Vagina (tissue), 2 donors: Measurements from ENCODE around the gene BID. TPM values are rescaled to one million over a fixed set of nuclear protein-coding genes. Genes with fewer than 3 reads are reported as not detected.

Source experiments
- DNase-seq, 2 donors: peaks; one replicate each; pipeline ENCODE4 v3.0.0-alpha.2; 2017; ENCODE audit errors: extremely low spot score in 2 of 2
- H3K27ac ChIP-seq: fragments of 200-600 bp; sonication (generic); one replicate; pipeline ENCODE4 v1.5.1; 2019
- H3K27me3 ChIP-seq: fragments of 200-600 bp; sonication (generic); one replicate; pipeline ENCODE4 v1.5.1; 2019
- H3K36me3 ChIP-seq, 2 donors: fragments of 200-600 bp; sonication (generic); one replicate each; pipeline ENCODE4 v1.5.1; 2017 to 2019
- H3K4me1 ChIP-seq: fragments of 200-600 bp; sonication (generic); one replicate; pipeline ENCODE4 v1.5.1; 2019
- H3K4me3 ChIP-seq, 2 donors: fragments of 200-600 bp; sonication (generic); 1 replicate in 1 of 2; 2 replicates in 1 of 2; pipeline ENCODE4 v1.5.1; 2016 to 2019
- H3K9me3 ChIP-seq: fragments of 200-600 bp; sonication (generic); one replicate; pipeline ENCODE4 v1.5.1; 2019
- POLR2A ChIP-seq, 2 donors: fragments of 450-650 bp; IDR thresholded peaks; one replicate each; pipeline ENCODE4 v1.6.1; 2017; ENCODE audit warnings: antibody characterized with exemption in 2 of 2, mild to moderate bottlenecking in 2 of 2, moderate library complexity in 2 of 2
- POLR2AphosphoS5 ChIP-seq, 2 donors: sonication (generic); formaldehyde crosslinking; IDR thresholded peaks; one replicate each; pipeline ENCODE4 v1.9.0; 2017; ENCODE audit warnings: antibody characterized with exemption in 2 of 2, mild to moderate bottlenecking in 2 of 2, low read depth in 1 of 2; ENCODE audit not compliant: insufficient read depth in 1 of 2
- intact Hi-C: fragments of 100-400 bp; cut with DNase I; formaldehyde crosslinking; loops from one replicate; pipeline ENCODE4 v1.15.1; 2023
- total RNA-seq: library from RNA; depleted of rRNA; stranded (reverse); fragments of >200 nt; gene quantifications from one replicate; pipeline ENCODE4 v1.2.3, GENCODE V29; 2016
- TF ChIP-seq, protein P1 (sequence below), 3 experiments: fragments of 450-650 bp in 2 of 3; fragments of 200-600 bp in 1 of 3; sonication (generic) in 1 of 3; IDR thresholded peaks; one replicate each; pipeline ENCODE4 v1.5.1; 2017 to 2019; ENCODE audit warnings: antibody characterized with exemption in 3 of 3, mild to moderate bottlenecking in 2 of 3, moderate library complexity in 2 of 3

BID gene
- total RNA-seq, 1 donor from 2014 or later, result 36.3 TPM

DNA sequence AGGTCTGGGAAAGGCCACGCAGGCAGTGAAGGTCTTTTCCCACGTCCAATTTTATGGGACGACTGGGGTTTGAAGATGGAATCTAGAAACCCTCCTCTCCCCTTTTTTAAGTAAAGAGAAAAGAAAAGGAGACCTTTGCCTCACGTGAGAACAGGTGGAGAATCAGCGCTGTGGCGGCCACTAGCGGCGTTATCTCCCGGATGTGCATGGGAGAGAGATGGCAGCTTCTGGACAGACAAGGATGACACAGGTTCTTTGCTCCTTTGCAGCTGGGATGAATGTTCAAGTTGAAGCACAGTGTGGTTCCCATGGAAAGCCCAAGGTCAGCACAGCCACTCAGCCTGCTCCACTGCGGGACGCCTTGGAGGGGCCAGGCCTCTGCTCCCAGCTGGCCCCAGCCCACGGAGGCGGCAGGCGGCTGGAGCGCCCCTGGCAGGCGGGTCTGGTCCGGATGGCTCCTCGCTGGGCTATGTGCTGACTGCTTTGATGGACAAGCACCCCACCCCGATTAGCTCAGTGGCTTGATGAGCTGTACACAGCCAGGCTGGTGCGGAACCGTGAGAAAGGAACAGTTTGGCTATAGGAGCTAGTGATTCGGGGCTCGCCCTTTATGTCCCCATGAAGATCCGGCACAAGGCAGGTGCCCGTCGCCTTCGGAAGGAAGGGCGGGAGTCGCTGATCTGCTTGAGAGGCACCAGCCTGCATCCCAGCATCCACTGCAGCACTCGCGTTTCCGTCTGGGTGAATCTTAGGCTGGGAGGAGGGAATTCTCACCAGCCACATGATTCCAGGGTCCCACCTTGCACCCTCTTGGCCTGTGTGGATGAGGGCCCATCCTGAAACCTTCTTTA lies 14.5 kb upstream of the BID start:
- H3K9me3 ChIP-seq, result no peaks in the 10 kb centered on the region
- no peak overlapping the region for H3K27ac ChIP-seq
- TF ChIP-seq POLR2A (IDR thresholded peaks at IDR 0.05) (no peak), POLR2AphosphoS5 (IDR thresholded peaks at IDR 0.05; ENCODE audit: insufficient read depth in 1 of 2, low read depth in 1 of 2) (no peak)
- TF ChIP-seq, protein P1, sequence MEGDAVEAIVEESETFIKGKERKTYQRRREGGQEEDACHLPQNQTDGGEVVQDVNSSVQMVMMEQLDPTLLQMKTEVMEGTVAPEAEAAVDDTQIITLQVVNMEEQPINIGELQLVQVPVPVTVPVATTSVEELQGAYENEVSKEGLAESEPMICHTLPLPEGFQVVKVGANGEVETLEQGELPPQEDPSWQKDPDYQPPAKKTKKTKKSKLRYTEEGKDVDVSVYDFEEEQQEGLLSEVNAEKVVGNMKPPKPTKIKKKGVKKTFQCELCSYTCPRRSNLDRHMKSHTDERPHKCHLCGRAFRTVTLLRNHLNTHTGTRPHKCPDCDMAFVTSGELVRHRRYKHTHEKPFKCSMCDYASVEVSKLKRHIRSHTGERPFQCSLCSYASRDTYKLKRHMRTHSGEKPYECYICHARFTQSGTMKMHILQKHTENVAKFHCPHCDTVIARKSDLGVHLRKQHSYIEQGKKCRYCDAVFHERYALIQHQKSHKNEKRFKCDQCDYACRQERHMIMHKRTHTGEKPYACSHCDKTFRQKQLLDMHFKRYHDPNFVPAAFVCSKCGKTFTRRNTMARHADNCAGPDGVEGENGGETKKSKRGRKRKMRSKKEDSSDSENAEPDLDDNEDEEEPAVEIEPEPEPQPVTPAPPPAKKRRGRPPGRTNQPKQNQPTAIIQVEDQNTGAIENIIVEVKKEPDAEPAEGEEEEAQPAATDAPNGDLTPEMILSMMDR (IDR thresholded peaks at IDR 0.05), result no peak
- intact Hi-C loops, result no loop called here
- no peak for DNase-seq
- no peak overlapping the region for H3K4me3 ChIP-seq
- peaks cover 12% of the 10 kb centered on the region for H3K4me1 ChIP-seq
- no peaks in the 10 kb centered on the region for H3K27me3 ChIP-seq
- H3K36me3 ChIP-seq, result peaks cover 0 to 22% of the 10 kb centered on the region in 2 donors

DNA sequence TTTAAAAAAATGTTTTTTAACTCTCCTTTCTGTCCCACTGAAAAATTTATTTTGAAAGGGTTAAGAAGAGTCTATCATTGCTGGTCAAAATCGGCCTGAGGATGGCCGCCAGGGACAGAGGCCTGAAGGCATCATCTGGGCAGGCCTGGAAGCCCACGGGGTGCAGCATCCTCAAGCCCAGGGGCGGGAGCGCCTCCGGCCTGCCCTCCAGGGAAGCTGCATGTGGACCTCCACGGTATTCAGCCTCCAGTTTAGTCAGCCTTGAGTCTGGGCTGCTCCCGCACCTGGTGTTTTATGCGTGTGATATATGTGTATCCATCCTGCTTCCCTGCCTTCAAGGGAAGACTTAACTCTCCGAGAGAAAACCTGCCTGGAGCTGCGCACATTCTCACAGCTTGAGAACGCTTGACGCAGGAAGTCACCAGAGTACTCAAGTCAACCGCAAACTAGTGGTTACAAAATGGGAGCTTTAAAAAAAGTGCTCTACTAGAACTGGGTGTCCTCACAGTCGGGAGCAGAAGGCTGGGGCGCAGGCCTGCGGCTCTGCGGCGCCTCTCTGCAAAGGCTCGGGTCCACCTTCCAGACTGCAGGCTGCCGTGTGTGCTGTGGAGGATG lies 13.6 kb upstream of the BID start:
- Histone ChIP-seq H3K36me3 (peaks cover 0 to 22% of the 10 kb centered on the region in 2 donors), H3K4me1 (peaks cover 12% of the 10 kb centered on the region), H3K4me3 (no peak overlapping the region), H3K27ac (no peak overlapping the region), H3K27me3 (no peaks in the 10 kb centered on the region), H3K9me3 (no peaks in the 10 kb centered on the region)
- intact Hi-C loops, result no loop called here
- TF ChIP-seq POLR2A (IDR thresholded peaks at IDR 0.05), result no peak
- no peak for TF ChIP-seq POLR2AphosphoS5 (IDR thresholded peaks at IDR 0.05; ENCODE audit: insufficient read depth in 1 of 2, low read depth in 1 of 2)
- TF ChIP-seq, protein P1 (IDR thresholded peaks at IDR 0.05), result no peak
- DNase-seq, result no peak

DNA sequence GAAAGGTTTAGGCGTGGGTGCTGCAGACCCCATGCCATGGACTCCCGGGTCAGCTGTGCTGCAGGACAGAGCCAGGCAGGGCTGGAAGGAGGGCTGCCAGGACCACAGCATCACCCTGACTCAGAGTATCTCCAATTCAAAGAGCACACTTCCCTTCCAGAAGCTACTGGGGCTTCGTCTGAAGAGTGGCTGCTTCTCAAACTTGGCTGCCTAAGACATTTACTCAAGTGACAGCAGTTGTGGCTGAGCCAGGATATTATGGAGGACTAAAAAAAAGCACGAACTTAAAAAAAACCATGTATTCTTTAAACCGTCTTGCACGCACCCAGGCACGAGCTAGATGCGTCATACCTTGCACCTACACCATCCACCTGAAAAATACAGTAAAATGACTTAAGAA lies 13.0 kb upstream of the BID start:
- H3K4me3 ChIP-seq, result no peak overlapping the region
- DNase-seq, result no peak
- peaks cover 0 to 22% of the 10 kb centered on the region in 2 donors for H3K36me3 ChIP-seq
- intact Hi-C loops, result no loop called here
- no peaks in the 10 kb centered on the region for H3K27me3 ChIP-seq
- H3K27ac ChIP-seq, result no peak overlapping the region
- TF ChIP-seq, protein P1 (IDR thresholded peaks at IDR 0.05), result no peak
- no peak for TF ChIP-seq POLR2A (IDR thresholded peaks at IDR 0.05)
- TF ChIP-seq POLR2AphosphoS5 (IDR thresholded peaks at IDR 0.05; ENCODE audit: insufficient read depth in 1 of 2, low read depth in 1 of 2), result no peak
- H3K9me3 ChIP-seq, result no peaks in the 10 kb centered on the region
- H3K4me1 ChIP-seq, result peaks cover 12% of the 10 kb centered on the region

DNA sequence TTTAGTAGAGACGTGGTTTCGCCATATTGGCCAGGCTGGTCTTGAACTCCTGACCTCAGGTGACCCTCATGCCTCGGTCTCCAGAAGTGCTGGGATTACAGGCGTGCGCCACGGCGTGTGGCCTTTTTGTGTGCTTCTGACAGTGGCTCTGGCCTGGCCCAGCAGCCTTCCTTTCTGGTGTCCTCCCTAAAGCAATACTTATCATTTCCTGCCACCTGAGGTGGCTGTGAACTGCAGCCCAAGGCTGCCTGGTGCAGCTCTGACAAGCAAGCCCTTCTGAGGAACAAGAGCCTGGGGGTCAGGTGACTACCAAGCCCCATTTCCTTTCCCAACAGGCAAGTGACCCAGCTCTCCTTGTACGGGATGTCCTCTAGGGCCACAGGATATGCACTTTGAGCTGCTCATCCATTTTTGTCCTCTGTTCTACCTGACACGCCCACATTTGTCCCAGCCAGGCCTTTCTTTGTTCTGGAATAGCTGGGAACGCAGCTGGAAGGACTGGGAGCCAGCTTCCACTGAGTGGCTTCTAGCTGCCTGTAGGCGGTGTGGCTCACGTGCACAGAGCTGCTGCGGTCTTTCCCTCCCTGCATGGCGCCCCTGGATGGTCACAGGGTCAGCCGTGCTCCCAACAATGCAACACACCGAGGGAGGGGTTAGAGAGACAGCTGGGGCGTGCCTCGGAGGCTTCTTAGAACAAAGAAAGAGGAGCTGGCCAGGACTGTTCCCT lies 12.3 kb upstream of the BID start:
- Histone ChIP-seq H3K27ac (no peak overlapping the region), H3K36me3 (peaks cover 0 to 22% of the 10 kb centered on the region in 2 donors), H3K4me3 (no peak overlapping the region), H3K9me3 (no peaks in the 10 kb centered on the region), H3K27me3 (no peaks in the 10 kb centered on the region), H3K4me1 (peaks cover 18% of the 10 kb centered on the region)
- DNase-seq, result no peak
- intact Hi-C loops, result no loop called here
- TF ChIP-seq POLR2A (IDR thresholded peaks at IDR 0.05) (no peak), POLR2AphosphoS5 (IDR thresholded peaks at IDR 0.05; ENCODE audit: insufficient read depth in 1 of 2, low read depth in 1 of 2) (peak; percentile 40 to 56)
- TF ChIP-seq, protein P1 (IDR thresholded peaks at IDR 0.05), result no peak
